Fibroblast of skin of right biceps (primary cell): ENCODE results near the gene NKAIN2.
"Not testable (repeated sequence)": the region's sequence is repeated elsewhere in the genome, so short reads cannot be mapped to it uniquely, and the experiment has no call there.

Source experiments
- DNase-seq: peaks from one replicate; pipeline ENCODE4 v3.0.0-alpha.2; 2013

The NKAIN2 gene

GRCh38 chr6:123972600-123973294, 169.1 kb downstream of the NKAIN2 start:
- no peak for DNase-seq

- DNase-seq = no peak
These were observed 176.6 kb downstream of the NKAIN2 start for GRCh38 chr6:123980311-123980710.

- DNase-seq = no peak
These were observed 183.3 kb downstream of the NKAIN2 start for GRCh38 chr6:123986938-123987337.

- DNase-seq = not testable (repeated sequence)
These were observed 186.3 kb downstream of the NKAIN2 start for GRCh38 chr6:123989918-123990317.

- no peak for DNase-seq
These were observed 186.7 kb downstream of the NKAIN2 start for GRCh38 chr6:123990376-123990775.

- DNase-seq = no peak
These were observed 190.5 kb downstream of the NKAIN2 start for GRCh38 chr6:123994168-123994567.

GRCh38 chr6:123994891-123995635, 191.4 kb downstream of the NKAIN2 start:
- no peak for DNase-seq

- DNase-seq = no peak
These were observed 193.6 kb downstream of the NKAIN2 start for GRCh38 chr6:123997223-123997622.

- DNase-seq = no peak
These were observed 198.9 kb downstream of the NKAIN2 start for GRCh38 chr6:124002377-124003081.

GRCh38 chr6:124007266-124007665, 203.6 kb downstream of the NKAIN2 start:
- DNase-seq = no peak

GRCh38 chr6:124008000-124008987, 204.6 kb downstream of the NKAIN2 start:
- DNase-seq = no peak

GRCh38 chr6:124008988-124009765, 205.5 kb downstream of the NKAIN2 start:
- DNase-seq = no peak

GRCh38 chr6:124010574-124010973, 206.9 kb downstream of the NKAIN2 start:
- DNase-seq = no peak

- no peak for DNase-seq
These were observed 207.5 kb downstream of the NKAIN2 start for GRCh38 chr6:124011180-124011579.

- DNase-seq = not testable (repeated sequence)
These were observed 218.4 kb downstream of the NKAIN2 start for GRCh38 chr6:124022051-124022450.

- DNase-seq = no peak
These were observed 219.0 kb downstream of the NKAIN2 start for GRCh38 chr6:124022641-124023040.

GRCh38 chr6:124026694-124027093, 223.0 kb downstream of the NKAIN2 start:
- no peak for DNase-seq

- DNase-seq = no peak
These were observed 223.7 kb downstream of the NKAIN2 start for GRCh38 chr6:124027392-124027791.

- no peak for DNase-seq
These were observed 224.5 kb downstream of the NKAIN2 start for GRCh38 chr6:124028117-124028516.

- DNase-seq = no peak
These were observed 225.9 kb downstream of the NKAIN2 start for GRCh38 chr6:124029567-124029966.

- DNase-seq = no peak
These were observed 229.8 kb downstream of the NKAIN2 start for GRCh38 chr6:124033501-124033900.

- no peak for DNase-seq
These were observed 232.7 kb downstream of the NKAIN2 start for GRCh38 chr6:124036384-124036783.
